ENCODE results near the gene NECTIN2. TPM values are rescaled to one million over a fixed set of nuclear protein-coding genes. Genes with fewer than 3 reads are reported as not detected.

The NECTIN2 gene
- total and polyA plus RNA-seq, 7 donors: 9.0 to 32.9 (median 18.1) TPM

GRCh38 chr19:44845286-44845611, 848 bp upstream of the NECTIN2 start:
- H3K27ac ChIP-seq: peak overlapping the region; percentile 76
- H3K4me1 ChIP-seq: no peaks in the 10 kb centered on the region
- no peaks in the 10 kb centered on the region for H3K36me3 ChIP-seq (ENCODE audit: insufficient read depth in 1 of 2, low read depth in 1 of 2)
- intact Hi-C loops (cut with DNase I): loop anchor here in 1 of 2 donors (1.0 to 10.0 kb wide), 3 partner anchors 120 to 270 kb away; no protein-coding TSS in a partner anchor
- no peaks in the 10 kb centered on the region for H3K9me3 ChIP-seq
- no peak for ATAC-seq
- 6 to 15% (median 7%) methylated on average over 12 of the region's 12 CpGs for WGBS, 3 donors
- no peak for TF ChIP-seq CTCF (IDR thresholded peaks at IDR 0.05)
- DNase-seq: peak in 1 of 2 donors; percentile 43
- H3K27me3 ChIP-seq (ENCODE audit: insufficient read depth in 3 of 3, low read length in 2 of 3): no peaks in the 10 kb centered on the region
- peak overlapping the region; percentile 78 for H3K4me3 ChIP-seq

- DNase-seq: peak; percentile 40 to 66
- H3K4me3 ChIP-seq: peak overlapping the region; percentile 78
Observed at GRCh38 chr19:44846455-44847143, 502 bp downstream of the NECTIN2 start.

GRCh38 chr19:44847144-44848035, 1.3 kb downstream of the NECTIN2 start:
- intact Hi-C loops (cut with DNase I): loop anchor here in 1 of 2 donors (10.0 kb wide), 2 partner anchors 123 to 273 kb away; no protein-coding TSS in a partner anchor
- WGBS, 3 donors: 10 to 23% (median 17%) methylated on average over 45 to 47 of the region's 47 CpGs
- peak overlapping the region; percentile 78 for H3K4me3 ChIP-seq

More at GRCh38 chr19:44846455-44847143, 502 bp downstream of the NECTIN2 start:
- peak overlapping the region; percentile 83 for H3K27ac ChIP-seq
- no peaks in the 10 kb centered on the region for H3K27me3 ChIP-seq (ENCODE audit: insufficient read depth in 3 of 3, low read length in 2 of 3)
- TF ChIP-seq CTCF (IDR thresholded peaks at IDR 0.05): no peak
- ATAC-seq: no peak
- H3K36me3 ChIP-seq (ENCODE audit: insufficient read depth in 1 of 2, low read depth in 1 of 2): no peaks in the 10 kb centered on the region
- no peaks in the 10 kb centered on the region for H3K9me3 ChIP-seq
- WGBS, 3 donors: 3 to 10% (median 3%) methylated on average over 26 to 51 of the region's 51 CpGs
- intact Hi-C loops (cut with DNase I): loop anchor here in 1 of 2 donors (10.0 kb wide), 2 partner anchors 122 to 272 kb away; no protein-coding TSS in a partner anchor
- no peaks in the 10 kb centered on the region for H3K4me1 ChIP-seq

More at GRCh38 chr19:44847144-44848035, 1.3 kb downstream of the NECTIN2 start:
- peak; percentile 69 to 72 for DNase-seq
- Histone ChIP-seq H3K4me1 (no peaks in the 10 kb centered on the region), H3K9me3 (no peaks in the 10 kb centered on the region), H3K27ac (peak overlapping the region; percentile 83), H3K27me3 (ENCODE audit: insufficient read depth in 3 of 3, low read length in 2 of 3) (no peaks in the 10 kb centered on the region), H3K36me3 (ENCODE audit: insufficient read depth in 1 of 2, low read depth in 1 of 2) (no peaks in the 10 kb centered on the region)
- TF ChIP-seq CTCF (IDR thresholded peaks at IDR 0.05): no peak
- no peak for ATAC-seq
